ENCODE data around the gene FGF22.

GRCh38 chr19:591099-591958 is 48.4 kb upstream of the FGF22 start:
- TF ChIP-seq PAX5 (IDR thresholded peaks at IDR 0.05; ENCODE audit: insufficient read depth, low read length, severe bottlenecking) (no peak), POLR2A (IDR thresholded peaks at IDR 0.05; ENCODE audit: low read depth, low read length) (no peak), POU2F2 (IDR thresholded peaks at IDR 0.05; ENCODE audit: low read depth, low read length) (no peak), TAF1 (IDR thresholded peaks at IDR 0.05; ENCODE audit: low read depth, low read length) (no peak), POLR2AphosphoS5 (IDR thresholded peaks at IDR 0.05; ENCODE audit: low read depth, low read length) (no peak), SPI1 (IDR thresholded peaks at IDR 0.05; ENCODE audit: low read depth, low read length) (no peak)

All from GM12891 (cell line).